Fibroblast of pulmonary artery (primary cell): ENCODE data around the gene TIAM2.
A peak's percentile ranks its signal among the peaks of the same experiment; 100 is the strongest.

Source experiments
- DNase-seq: peaks from one replicate; pipeline ENCODE4 v3.0.0-alpha.2; 2010; ENCODE audit warnings: low read depth
- H3K4me3 ChIP-seq: replicated peaks from 2 replicates; pipeline ENCODE4 v1.5.1; 2011; ENCODE audit warnings: low read depth, mild to moderate bottlenecking, control low read depth, low read length, moderate library complexity
- CTCF ChIP-seq: IDR thresholded peaks from 2 replicates; pipeline ENCODE4 v1.5.1; 2011; ENCODE audit warnings: mild to moderate bottlenecking, control low read depth, low read length, inconsistent platforms; ENCODE audit errors: missing control alignments

TIAM2 gene

GRCh38 chr6:154995254-154996015, at the start of gene TIAM2:
TIAM2 (plus strand) TSS chr6:154995315; CDS start chr6:155129224, 133,909 bp downstream.
- H3K4me3 ChIP-seq: peak within 1 kb of the TSS; percentile 71
- TF ChIP-seq CTCF: no peak
- no peak for DNase-seq

- DNase-seq: no peak
- no peak overlapping the region for H3K4me3 ChIP-seq
- no peak for TF ChIP-seq CTCF
Observed at GRCh38 chr6:154950979-154951344, 44.2 kb upstream of the TIAM2 start.

- no peak for TF ChIP-seq CTCF
- no peak overlapping the region for H3K4me3 ChIP-seq
- no peak for DNase-seq
Observed at GRCh38 chr6:154951345-154952200, 43.5 kb upstream of the TIAM2 start.

GRCh38 chr6:154953644-154954043, 41.5 kb upstream of the TIAM2 start:
- no peak overlapping the region for H3K4me3 ChIP-seq
- DNase-seq: no peak
- no peak for TF ChIP-seq CTCF

GRCh38 chr6:154954347-154954746, 40.8 kb upstream of the TIAM2 start:
- H3K4me3 ChIP-seq: no peak overlapping the region
- no peak for DNase-seq
- TF ChIP-seq CTCF: no peak

GRCh38 chr6:154956771-154957522, 38.2 kb upstream of the TIAM2 start:
- no peak for DNase-seq
- H3K4me3 ChIP-seq: no peak overlapping the region
- TF ChIP-seq CTCF: no peak
